Thyroid gland (tissue), 4 donors: Measurements from ENCODE around the gene ZNF584.

Experiments
- CTCF ChIP-seq, 6 experiments: fragments of 200-600 bp in 3 of 6; fragments of 450-650 bp in 3 of 6; sonication (generic) in 3 of 6; IDR thresholded peaks; one replicate each; pipeline ENCODE4 v1.5.1; 2016 to 2019; ENCODE audit warnings: antibody characterized with exemption in 6 of 6, mild to moderate bottlenecking in 2 of 6, inconsistent platforms in 1 of 6, moderate library complexity in 1 of 6
- POLR2A ChIP-seq, 2 donors: fragments of 450-650 bp; IDR thresholded peaks; one replicate each; pipeline ENCODE4 v1.6.1; 2017; ENCODE audit warnings: antibody characterized with exemption in 2 of 2, mild to moderate bottlenecking in 2 of 2, moderate library complexity in 1 of 2

- TF ChIP-seq CTCF (IDR thresholded peaks at IDR 0.05) (no peak), POLR2A (IDR thresholded peaks at IDR 0.05) (no peak)
These were observed 25.3 kb upstream of the ZNF584 start for GRCh38 chr19:58382997-58383603.
